Erythroblast (primary cell): Measurements from ENCODE around the gene TBX3.

ENCODE experiments used
- DNase-seq, 2 experiments: peaks; one replicate each; lab custom pipeline; 2025; lab: John Stamatoyannopoulos, UW
- GATA1 ChIP-seq: IDR thresholded peaks from 2 replicates; pipeline ENCODE4 v1.6.1; 2011; ENCODE audit warnings: low read depth, mild to moderate bottlenecking, control low read depth, low read length, moderate library complexity
- POLR2A ChIP-seq: IDR thresholded peaks from 2 replicates; pipeline ENCODE4 v1.6.1; 2011; ENCODE audit warnings: mild to moderate bottlenecking, low read length

TBX3 gene

GRCh38 chr12:114625294-114625851, 58.6 kb downstream of the TBX3 start:
- TF ChIP-seq GATA1 (no peak), POLR2A (no peak)
- DNase-seq, result peak; percentile 42 to 65

GRCh38 chr12:114623737-114624136, 60.2 kb downstream of the TBX3 start:
- TF ChIP-seq POLR2A (no peak), GATA1 (no peak)

More at GRCh38 chr12:114623737-114624136, 60.2 kb downstream of the TBX3 start:
- no peak for DNase-seq
